NCI-H460 (cell line): ENCODE measurements around the gene PPP2R5B. TPM values are rescaled to one million over a fixed set of nuclear protein-coding genes. Genes with fewer than 3 reads are reported as not detected.

Experiments used
- DNase-seq: peaks from one replicate; pipeline ENCODE4 v3.0.0-alpha.2; 2016; ENCODE audit warnings: low read depth; ENCODE audit errors: extremely low read depth
- total RNA-seq: library from RNA; depleted of rRNA; stranded (reverse); fragments of >200 nt; shearing (Covaris generic); gene quantifications from 2 replicates; pipeline ENCODE4 v1.2.3, GENCODE V29; 2014

Gene PPP2R5B
- total RNA-seq, 1 experiment from 2014 or later: 9.7 TPM

GRCh38 chr11:64905516-64906313 is 18.8 kb upstream of the PPP2R5B start:
- no peak for DNase-seq

GRCh38 chr11:64906314-64906635 is 18.2 kb upstream of the PPP2R5B start:
- no peak for DNase-seq

GRCh38 chr11:64908766-64909165 is 15.7 kb upstream of the PPP2R5B start:
- DNase-seq: no peak

- DNase-seq: no peak
These were observed 14.7 kb upstream of the PPP2R5B start for GRCh38 chr11:64909653-64910343.

- no peak for DNase-seq
These were observed 13.9 kb upstream of the PPP2R5B start for GRCh38 chr11:64910451-64911093.

GRCh38 chr11:64911142-64911541 is 13.3 kb upstream of the PPP2R5B start:
- DNase-seq: no peak

- no peak for DNase-seq
These were observed 12.8 kb upstream of the PPP2R5B start for GRCh38 chr11:64911689-64912088.

GRCh38 chr11:64913171-64913727 is 11.2 kb upstream of the PPP2R5B start:
- DNase-seq: no peak

- no peak for DNase-seq
These were observed 10.4 kb upstream of the PPP2R5B start for GRCh38 chr11:64914123-64914522.

- no peak for DNase-seq
These were observed 9.1 kb upstream of the PPP2R5B start for GRCh38 chr11:64915376-64915887.

GRCh38 chr11:64916040-64916774 is 8.3 kb upstream of the PPP2R5B start:
- no peak for DNase-seq

- peak; percentile 98 for DNase-seq
These were observed 7.5 kb upstream of the PPP2R5B start, which contains the start of gene ATG2A for GRCh38 chr11:64916775-64917662. TSS of gene ATG2A (minus strand) at chr11:64917209. CDS start at chr11:64917135, 74 bp downstream.

GRCh38 chr11:64917663-64917995 is 6.9 kb upstream of the PPP2R5B start:
- no peak for DNase-seq

- no peak for DNase-seq
These were observed 6.5 kb upstream of the PPP2R5B start for GRCh38 chr11:64918017-64918416.

- no peak for DNase-seq
These were observed 4.9 kb upstream of the PPP2R5B start for GRCh38 chr11:64919627-64920026.

- no peak for DNase-seq
These were observed 4.4 kb upstream of the PPP2R5B start for GRCh38 chr11:64920124-64920523.

- no peak for DNase-seq
These were observed 3.1 kb upstream of the PPP2R5B start for GRCh38 chr11:64921384-64921783.

- DNase-seq: no peak
These were observed 1.3 kb upstream of the PPP2R5B start for GRCh38 chr11:64923151-64923661.

- DNase-seq: no peak
These were observed 408 bp downstream of the PPP2R5B start for GRCh38 chr11:64924910-64925284.
